Natural killer cell (primary cell): ENCODE results near the gene GSTM3. TPM values are rescaled to one million over a fixed set of nuclear protein-coding genes. Genes with fewer than 3 reads are reported as not detected.
"Not testable (repeated sequence)": the region's sequence is repeated elsewhere in the genome, so short reads cannot be mapped to it uniquely, and the experiment has no call there.

Experiments
- ATAC-seq, 3 donors: fragments of 150-1000 bp in 2 of 3; fragments of 200-7000 bp in 1 of 3; cut with Tn5 transposase; 1 replicate in 1 of 3; 2 replicates in 2 of 3; pipeline ENCODE4 v1.10.0; 2021; ENCODE audit warnings: mild to moderate bottlenecking in 2 of 3, moderate library complexity in 2 of 3
- DNase-seq, 2 donors: peaks; one replicate each; pipeline versions ENCODE4 v3.0.0 to v3.0.0-alpha.2; 2013 to 2021; ENCODE audit warnings: mixed read lengths in 1 of 2
- H3K27ac ChIP-seq: one replicate; pipeline ENCODE4 v1.5.1; 2013; ENCODE audit warnings: mild to moderate bottlenecking, low read length
- H3K27me3 ChIP-seq: one replicate; pipeline ENCODE4 v1.6.1; 2013; ENCODE audit warnings: low read length; ENCODE audit not compliant: control insufficient read depth, insufficient read depth
- H3K36me3 ChIP-seq: one replicate; pipeline ENCODE4 v1.6.1; 2013; ENCODE audit warnings: low read length; ENCODE audit not compliant: control insufficient read depth, insufficient read depth
- H3K4me1 ChIP-seq: one replicate; pipeline ENCODE4 v1.6.1; 2013; ENCODE audit warnings: low read length; ENCODE audit not compliant: control insufficient read depth, insufficient read depth
- H3K4me3 ChIP-seq: one replicate; pipeline ENCODE4 v1.5.1; 2013; ENCODE audit warnings: low read length
- H3K9me3 ChIP-seq: one replicate; pipeline ENCODE4 v1.6.1; 2013; ENCODE audit warnings: low read length; ENCODE audit not compliant: control insufficient read depth, insufficient read depth
- H3K27ac Mint-ChIP-seq, 2 donors: one replicate each; pipeline ENCODE4 v1.8.0; 2022; ENCODE audit warnings: mild to moderate bottlenecking in 2 of 2, mixed read lengths in 2 of 2, moderate library complexity in 1 of 2
- H3K27me3 Mint-ChIP-seq, 2 donors: one replicate each; pipeline ENCODE4 v1.8.0; 2022; ENCODE audit warnings: low read depth in 2 of 2, mixed read lengths in 2 of 2
- H3K36me3 Mint-ChIP-seq: one replicate; pipeline ENCODE4 v1.8.0; 2022; ENCODE audit warnings: mixed read lengths
- H3K4me1 Mint-ChIP-seq, 2 donors: one replicate each; pipeline ENCODE4 v1.8.0; 2022; ENCODE audit warnings: mixed read lengths in 2 of 2
- H3K4me3 Mint-ChIP-seq: one replicate; pipeline ENCODE4 v1.8.0; 2022; ENCODE audit warnings: mild to moderate bottlenecking, moderate library complexity, mixed read lengths
- H3K9me3 Mint-ChIP-seq, 2 donors: one replicate each; pipeline ENCODE4 v1.8.0; 2022; ENCODE audit warnings: mixed read lengths in 2 of 2
- CTCF ChIP-seq: fragments of 200-600 bp; IDR thresholded peaks from one replicate; pipeline ENCODE4 v1.8.0; 2022; ENCODE audit warnings: antibody characterized with exemption
- WGBS: methylation state at CpG from one replicate; pipeline ENCODE4 v1.1.7; 2013; ENCODE audit warnings: missing lambda C conversion rate; ENCODE audit not compliant: insufficient coverage; 5-methylcytosine and 5-hydroxymethylcytosine counted together
- intact Hi-C: fragments of 100-400 bp; cut with micrococcal nuclease; formaldehyde crosslinking; loops from one replicate; pipeline ENCODE4 v1.14.2; 2022
- total RNA-seq, 4 donors: library from RNA; stranded (reverse); fragments of 120-200 nt in 1 of 4; gene quantifications; one replicate each; pipeline versions ENCODE4 v1.2.3 to v1.2.4, GENCODE V29; 2013 to 2022

GSTM3 gene
- total RNA-seq, 3 donors from 2014 or later (not counting 1 experiment from before 2014, with no cell fraction given): 1.7 to 3.0 (median 3.0) TPM

DNA sequence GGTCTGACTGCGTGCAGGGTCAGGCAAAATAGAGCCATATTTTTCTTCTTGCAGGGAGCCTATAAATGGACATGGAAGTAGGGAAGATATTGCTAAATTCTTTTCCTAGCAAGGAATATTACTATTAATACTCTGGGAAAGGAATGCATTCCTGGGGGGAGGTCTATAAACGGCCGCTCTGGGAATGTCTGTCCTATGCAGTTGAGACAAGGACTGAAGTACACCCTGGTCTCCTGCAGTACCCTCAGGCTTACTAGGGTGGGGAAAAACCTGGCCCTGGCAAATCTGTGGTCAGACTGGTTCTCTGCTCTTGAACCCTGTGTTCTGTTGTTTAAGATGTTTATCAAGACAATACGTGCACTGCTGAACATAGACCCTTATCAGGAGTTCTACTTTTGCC is 31.9 kb downstream of the GSTM3 start:
- H3K27ac Mint-ChIP-seq, H3K4me1 Mint-ChIP-seq, H3K4me3 Mint-ChIP-seq, H3K4me3 ChIP-seq, H3K27me3 Mint-ChIP-seq, intact Hi-C loops, H3K27me3 ChIP-seq, DNase-seq, H3K27ac ChIP-seq, H3K4me1 ChIP-seq, H3K36me3 ChIP-seq, ATAC-seq: not testable (repeated sequence)
- H3K9me3 ChIP-seq: peaks cover 15% of the 10 kb centered on the region
- Mint-ChIP-seq H3K36me3 (peaks cover 15% of the 10 kb centered on the region), H3K9me3 (peaks cover 8 to 15% of the 10 kb centered on the region in 2 donors)
- WGBS: 66% methylated on average over 4 of the region's 4 CpGs

- no peak for ATAC-seq
- TF ChIP-seq CTCF: no peak
- H3K9me3 Mint-ChIP-seq: peaks cover 11 to 16% of the 10 kb centered on the region in 2 donors
These were observed 35.4 kb downstream of the GSTM3 start for GRCh38 chr1:109705411-109705810.

GRCh38 chr1:109704173-109704572 is 36.7 kb downstream of the GSTM3 start:
- H3K4me3 Mint-ChIP-seq: no peak overlapping the region
- intact Hi-C loops: no loop called here
- H3K4me1 Mint-ChIP-seq: no peaks in the 10 kb centered on the region
- no peaks in the 10 kb centered on the region for H3K27me3 Mint-ChIP-seq
- no peaks in the 10 kb centered on the region for H3K36me3 ChIP-seq
- no peak overlapping the region for H3K27ac ChIP-seq
- ATAC-seq: no peak
- no peaks in the 10 kb centered on the region for H3K27me3 ChIP-seq
- no peaks in the 10 kb centered on the region for H3K4me1 ChIP-seq
- H3K9me3 ChIP-seq: peaks cover 11% of the 10 kb centered on the region
- TF ChIP-seq CTCF: no peak
- peaks cover 9% of the 10 kb centered on the region for H3K36me3 Mint-ChIP-seq
- H3K27ac Mint-ChIP-seq: no peak overlapping the region
- peaks cover 11 to 12% of the 10 kb centered on the region in 2 donors for H3K9me3 Mint-ChIP-seq
- no peak for DNase-seq
- 77% methylated on average over 8 of the region's 8 CpGs for WGBS
- no peak overlapping the region for H3K4me3 ChIP-seq

More at GRCh38 chr1:109705411-109705810, 35.4 kb downstream of the GSTM3 start:
- H3K9me3 ChIP-seq: peaks cover 15% of the 10 kb centered on the region
- H3K36me3 ChIP-seq: no peaks in the 10 kb centered on the region
- H3K4me3 ChIP-seq: no peak overlapping the region
- H3K4me1 Mint-ChIP-seq: no peaks in the 10 kb centered on the region
- no peak overlapping the region for H3K27ac Mint-ChIP-seq
- no peaks in the 10 kb centered on the region for H3K27me3 ChIP-seq
- WGBS: 89% methylated on average over 4 of the region's 4 CpGs
- intact Hi-C loops: no loop called here
- no peak overlapping the region for H3K4me3 Mint-ChIP-seq
- no peaks in the 10 kb centered on the region for H3K4me1 ChIP-seq
- DNase-seq: no peak
- peaks cover 15% of the 10 kb centered on the region for H3K36me3 Mint-ChIP-seq
- no peak overlapping the region for H3K27ac ChIP-seq
- H3K27me3 Mint-ChIP-seq: no peaks in the 10 kb centered on the region

GRCh38 chr1:109702940-109703339 is 37.9 kb downstream of the GSTM3 start:
- H3K4me3 Mint-ChIP-seq, H3K4me3 ChIP-seq, H3K4me1 ChIP-seq, H3K27ac ChIP-seq, H3K27ac Mint-ChIP-seq, ATAC-seq, H3K27me3 Mint-ChIP-seq, DNase-seq, H3K9me3 ChIP-seq, H3K4me1 Mint-ChIP-seq, H3K36me3 Mint-ChIP-seq, H3K27me3 ChIP-seq, H3K36me3 ChIP-seq, H3K9me3 Mint-ChIP-seq, intact Hi-C loops: not testable (repeated sequence)
- WGBS: 74% methylated on average over 3 of the region's 3 CpGs

GRCh38 chr1:109697861-109698260 is 43.0 kb downstream of the GSTM3 start:
- H3K27ac ChIP-seq, H3K27me3 ChIP-seq, DNase-seq, H3K4me3 ChIP-seq, H3K27ac Mint-ChIP-seq, H3K27me3 Mint-ChIP-seq, intact Hi-C loops, H3K36me3 Mint-ChIP-seq, H3K4me1 ChIP-seq, ATAC-seq, H3K36me3 ChIP-seq, H3K9me3 Mint-ChIP-seq, H3K4me3 Mint-ChIP-seq, H3K4me1 Mint-ChIP-seq, H3K9me3 ChIP-seq: not testable (repeated sequence)
- WGBS: no CpG with 5 or more reads among the region's 4 CpGs
